ENCODE data around the gene DNER.

DNER gene

DNA sequence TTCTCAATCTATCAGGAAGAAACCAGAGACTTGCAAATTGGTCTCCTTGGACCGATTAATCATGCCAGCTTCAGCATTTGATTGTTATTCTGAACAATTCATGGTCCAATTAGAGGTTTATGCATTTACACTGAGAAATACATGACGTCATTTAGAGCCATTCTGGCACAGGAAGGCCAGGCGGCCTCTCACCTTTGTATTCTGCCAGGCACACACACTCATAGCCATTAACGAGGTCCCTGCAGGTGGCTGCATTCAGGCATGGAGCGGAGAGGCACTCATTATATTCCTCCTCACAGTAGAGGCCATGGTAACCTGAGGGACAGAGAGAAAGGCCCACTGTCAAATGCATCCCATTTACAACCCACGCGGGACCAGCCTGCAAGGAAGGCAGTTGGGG is 296.4 kb downstream of the DNER start:
- no peaks in the 10 kb centered on the region for H3K4me1 Mint-ChIP-seq
- H3K4me3 Mint-ChIP-seq, result no peak overlapping the region
- ATAC-seq (no peak), DNase-seq (no peak)
- H3K27ac Mint-ChIP-seq, result no peak overlapping the region
- H3K9me3 Mint-ChIP-seq, result peaks cover 5 to 6% of the 10 kb centered on the region in 2 donors
- no peaks in the 10 kb centered on the region for H3K27me3 Mint-ChIP-seq

GRCh38 chr2:229417176-229417575 is 297.2 kb downstream of the DNER start:
- no peak for ATAC-seq
- H3K4me1 Mint-ChIP-seq, result no peaks in the 10 kb centered on the region
- no peak for DNase-seq
- no peak overlapping the region for H3K27ac Mint-ChIP-seq
- H3K9me3 Mint-ChIP-seq, result peaks cover 0 to 6% of the 10 kb centered on the region in 2 donors
- H3K27me3 Mint-ChIP-seq, result no peaks in the 10 kb centered on the region
- H3K4me3 Mint-ChIP-seq, result no peak overlapping the region

GRCh38 chr2:229416116-229416694 is 298.1 kb downstream of the DNER start:
- DNase-seq (no peak), ATAC-seq (no peak)
- no peak overlapping the region for H3K27ac Mint-ChIP-seq
- H3K4me3 Mint-ChIP-seq, result no peak overlapping the region
- no peaks in the 10 kb centered on the region for H3K27me3 Mint-ChIP-seq
- H3K4me1 Mint-ChIP-seq, result no peaks in the 10 kb centered on the region
- peaks cover 0 to 6% of the 10 kb centered on the region in 2 donors for H3K9me3 Mint-ChIP-seq

GRCh38 chr2:229414631-229415030 is 299.7 kb downstream of the DNER start:
- no peaks in the 10 kb centered on the region for H3K27me3 Mint-ChIP-seq
- ATAC-seq (no peak), DNase-seq (no peak)
- H3K4me3 Mint-ChIP-seq, result no peak overlapping the region
- no peak overlapping the region for H3K27ac Mint-ChIP-seq
- H3K4me1 Mint-ChIP-seq, result no peaks in the 10 kb centered on the region
- H3K9me3 Mint-ChIP-seq, result no peaks in the 10 kb centered on the region

- Mint-ChIP-seq H3K4me3 (no peak overlapping the region), H3K9me3 (no peaks in the 10 kb centered on the region), H3K27me3 (no peaks in the 10 kb centered on the region), H3K27ac (no peak overlapping the region), H3K4me1 (no peaks in the 10 kb centered on the region)
- DNase-seq (no peak), ATAC-seq (no peak)
Observed at GRCh38 chr2:229412686-229413085, 301.7 kb downstream of the DNER start.

- Mint-ChIP-seq H3K4me3 (no peak overlapping the region), H3K27ac (no peak overlapping the region), H3K9me3 (no peaks in the 10 kb centered on the region), H3K27me3 (no peaks in the 10 kb centered on the region), H3K4me1 (no peaks in the 10 kb centered on the region)
- ATAC-seq (no peak), DNase-seq (no peak)
Observed at GRCh38 chr2:229410946-229411345, 303.4 kb downstream of the DNER start.

- Mint-ChIP-seq H3K9me3 (no peaks in the 10 kb centered on the region), H3K27me3 (no peaks in the 10 kb centered on the region), H3K4me1 (no peaks in the 10 kb centered on the region), H3K27ac (no peak overlapping the region), H3K4me3 (no peak overlapping the region)
- DNase-seq (no peak), ATAC-seq (no peak)
Observed at GRCh38 chr2:229410264-229410663, 304.1 kb downstream of the DNER start.

DNA sequence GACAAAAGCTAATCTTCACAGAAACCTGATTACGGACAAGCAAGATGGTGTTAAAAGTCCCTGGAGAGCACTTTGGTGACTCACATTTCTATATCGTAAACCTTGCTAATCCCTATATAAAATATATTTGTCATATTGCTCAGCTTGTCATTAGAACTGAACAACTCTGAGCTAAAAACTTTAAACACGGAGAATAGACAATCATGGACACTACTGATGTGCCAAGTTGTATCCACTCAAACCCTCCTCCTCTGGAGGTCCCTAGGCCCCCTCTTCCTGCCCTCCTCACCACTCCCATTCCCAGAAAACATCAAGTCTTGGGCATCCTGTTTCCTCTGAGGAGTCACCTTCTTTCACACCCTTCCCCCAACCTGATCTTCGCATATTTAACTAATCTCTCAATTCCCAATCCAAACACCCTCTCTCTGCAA is 304.6 kb downstream of the DNER start:
- ATAC-seq (no peak), DNase-seq (no peak)
- Mint-ChIP-seq H3K9me3 (no peaks in the 10 kb centered on the region), H3K27ac (no peak overlapping the region), H3K27me3 (no peaks in the 10 kb centered on the region), H3K4me3 (no peak overlapping the region), H3K4me1 (no peaks in the 10 kb centered on the region)

- Mint-ChIP-seq H3K4me1 (no peaks in the 10 kb centered on the region), H3K27me3 (no peaks in the 10 kb centered on the region), H3K27ac (no peak overlapping the region)
Observed at GRCh38 chr2:229408962-229409361, 305.4 kb downstream of the DNER start.

GRCh38 chr2:229408356-229408755 is 306.0 kb downstream of the DNER start:
- ATAC-seq (no peak), DNase-seq (no peak)
- Mint-ChIP-seq H3K9me3 (peaks cover 0 to 5% of the 10 kb centered on the region in 2 donors), H3K4me1 (no peaks in the 10 kb centered on the region), H3K27me3 (no peaks in the 10 kb centered on the region), H3K4me3 (no peak overlapping the region), H3K27ac (no peak overlapping the region)

More at GRCh38 chr2:229408962-229409361, 305.4 kb downstream of the DNER start:
- ATAC-seq (no peak), DNase-seq (no peak)
- H3K4me3 Mint-ChIP-seq, result no peak overlapping the region
- peaks cover 0 to 1% of the 10 kb centered on the region in 2 donors for H3K9me3 Mint-ChIP-seq

- Mint-ChIP-seq H3K27ac (no peak overlapping the region), H3K4me1 (no peaks in the 10 kb centered on the region), H3K27me3 (no peaks in the 10 kb centered on the region), H3K9me3 (peaks cover 0 to 5% of the 10 kb centered on the region in 2 donors), H3K4me3 (no peak overlapping the region)
- no peak for ATAC-seq
- no peak for DNase-seq
Observed at GRCh38 chr2:229407170-229407569, 307.2 kb downstream of the DNER start.

DNA sequence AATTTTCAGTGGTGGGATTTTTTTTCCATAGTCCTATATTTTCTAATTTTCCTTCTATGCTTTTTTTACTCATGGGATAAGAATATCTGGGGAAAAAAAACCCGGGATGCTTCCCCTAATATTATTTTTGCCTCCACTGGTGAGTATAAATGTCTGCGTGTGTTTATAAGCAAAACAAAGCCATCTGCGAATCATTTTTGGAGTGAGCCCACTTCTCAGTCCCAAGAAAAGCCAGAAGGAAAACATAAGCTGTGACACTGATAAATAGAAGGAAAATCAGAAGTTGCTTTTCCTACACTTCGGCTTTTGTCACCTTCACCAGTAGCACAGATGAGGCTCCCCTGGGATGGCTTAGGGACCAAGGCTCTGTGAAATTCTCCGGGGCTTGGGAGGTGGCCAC is 308.6 kb downstream of the DNER start:
- H3K4me1 Mint-ChIP-seq, result no peaks in the 10 kb centered on the region

GRCh38 chr2:229403296-229403695 is 311.1 kb downstream of the DNER start:
- Mint-ChIP-seq H3K27ac (no peak overlapping the region), H3K9me3 (peaks cover 0 to 5% of the 10 kb centered on the region in 2 donors), H3K4me3 (no peak overlapping the region), H3K27me3 (no peaks in the 10 kb centered on the region), H3K4me1 (no peaks in the 10 kb centered on the region)
- DNase-seq, result no peak
- ATAC-seq, result no peak

More for the DNA sequence above, 308.6 kb downstream of the DNER start:
- Mint-ChIP-seq H3K9me3 (peaks cover 0 to 5% of the 10 kb centered on the region in 2 donors), H3K27ac (no peak overlapping the region), H3K4me3 (no peak overlapping the region), H3K27me3 (no peaks in the 10 kb centered on the region)
- ATAC-seq (no peak), DNase-seq (no peak)

DNA sequence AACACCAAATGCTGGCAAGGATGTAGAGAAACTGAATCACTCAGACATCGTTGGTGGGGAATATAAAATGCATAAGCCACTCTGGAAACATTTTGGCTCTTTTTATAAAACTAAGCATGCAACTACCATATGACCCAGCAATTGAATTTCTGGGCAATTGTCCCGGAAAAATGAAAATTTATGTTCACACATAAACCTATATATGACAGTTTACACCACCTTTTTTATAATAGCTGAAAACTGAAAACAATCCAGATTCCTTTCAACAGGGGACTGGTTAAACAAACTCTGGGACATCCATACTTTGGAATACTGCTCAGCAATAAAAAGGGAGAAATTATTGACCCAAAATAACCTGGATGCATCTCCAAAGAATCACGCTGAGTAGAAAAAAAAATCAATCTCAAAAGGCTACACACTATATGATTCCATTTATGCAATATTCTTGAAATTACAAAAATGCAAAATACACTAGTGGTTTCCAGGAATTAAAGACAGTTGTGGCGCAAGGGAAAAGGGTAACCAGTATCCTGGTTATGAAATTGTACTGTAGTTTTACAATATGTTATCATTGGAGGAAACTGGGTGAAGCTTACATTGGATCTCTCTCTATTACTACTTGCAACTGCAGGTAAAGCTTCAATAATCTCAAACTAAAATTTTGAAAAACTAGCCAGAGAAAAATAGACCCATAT is 313.0 kb downstream of the DNER start:
- Mint-ChIP-seq H3K4me3 (no peak overlapping the region), H3K9me3 (peaks cover 5 to 17% of the 10 kb centered on the region in 2 donors), H3K27ac (no peak overlapping the region), H3K27me3 (no peaks in the 10 kb centered on the region), H3K4me1 (no peaks in the 10 kb centered on the region)
- DNase-seq, result no peak
- ATAC-seq, result no peak

- Mint-ChIP-seq H3K4me3 (no peak overlapping the region), H3K9me3 (peaks cover 0 to 37% of the 10 kb centered on the region in 2 donors), H3K27me3 (no peaks in the 10 kb centered on the region)
Observed at GRCh38 chr2:229393926-229394325, 320.4 kb downstream of the DNER start.

DNA sequence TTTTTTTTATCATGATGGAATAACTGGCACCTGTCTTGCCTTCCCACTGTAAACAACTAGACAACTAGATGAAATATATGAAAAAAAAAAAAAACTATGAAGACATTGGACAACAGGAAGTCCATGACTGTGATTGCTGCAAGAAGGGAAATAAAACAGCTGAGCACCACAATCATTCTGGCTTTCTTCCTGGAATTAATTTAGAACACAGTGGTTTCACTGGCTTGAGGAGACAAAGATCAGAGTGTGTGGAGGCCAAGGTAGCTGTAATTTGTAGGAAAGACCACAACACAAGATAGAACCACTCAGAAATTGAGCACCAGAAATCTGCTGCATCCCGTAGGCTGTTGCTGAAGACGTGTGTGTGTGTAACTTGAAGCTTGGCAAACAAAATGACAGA is 322.2 kb downstream of the DNER start:
- DNase-seq (no peak), ATAC-seq (no peak)
- Mint-ChIP-seq H3K4me1 (no peaks in the 10 kb centered on the region), H3K27me3 (no peaks in the 10 kb centered on the region), H3K9me3 (peaks cover 0 to 29% of the 10 kb centered on the region in 2 donors), H3K4me3 (no peak overlapping the region), H3K27ac (no peak overlapping the region)

More at GRCh38 chr2:229393926-229394325, 320.4 kb downstream of the DNER start:
- ATAC-seq (no peak), DNase-seq (no peak)
- Mint-ChIP-seq H3K27ac (no peak overlapping the region), H3K4me1 (no peaks in the 10 kb centered on the region)

Measured in stimulated activated naive CD8-positive, alpha-beta T cell treated with anti-CD3 and anti-CD28 coated beads, Interleukin-15, amount 100 ng/mL, for 72 hours (primary cell).